ENCODE data around the gene SARDH. TPM values are rescaled to one million over a fixed set of nuclear protein-coding genes. Genes with fewer than 3 reads are reported as not detected.

Gene SARDH
- total RNA-seq, 2 experiments from 2014 or later: 5.5 to 5.6 TPM

GRCh38 chr9:133696071-133696472, 42.1 kb downstream of the SARDH start:
- DNase-seq (no peak), ATAC-seq (no peak)
- peaks cover 41% of the 10 kb centered on the region for H3K4me1 Mint-ChIP-seq (ENCODE audit: low read depth)
- POLR2A ChIA-PET: interaction anchor here (0.8 to 1.2 kb wide), 4 partner anchors 10 to 15 kb away, joined by 3 read pairs; no protein-coding TSS in a partner anchor
- TF ChIP-seq CTCF (IDR thresholded peaks at IDR 0.05): no peak
- intact Hi-C loops (cut with micrococcal nuclease): no loop called here
- CTCF ChIA-PET: interaction anchor here (1.2 kb wide), 1 partner anchor 11 kb away, joined by 3 read pairs; no protein-coding TSS in a partner anchor
- H3K36me3 Mint-ChIP-seq (ENCODE audit: low read depth): peaks cover 4% of the 10 kb centered on the region
- no peaks in the 10 kb centered on the region for H3K27me3 Mint-ChIP-seq
- H3K9me3 Mint-ChIP-seq: peaks cover 3% of the 10 kb centered on the region
- no peak overlapping the region for H3K4me3 Mint-ChIP-seq
- H3K27ac Mint-ChIP-seq: no peak overlapping the region

DNA sequence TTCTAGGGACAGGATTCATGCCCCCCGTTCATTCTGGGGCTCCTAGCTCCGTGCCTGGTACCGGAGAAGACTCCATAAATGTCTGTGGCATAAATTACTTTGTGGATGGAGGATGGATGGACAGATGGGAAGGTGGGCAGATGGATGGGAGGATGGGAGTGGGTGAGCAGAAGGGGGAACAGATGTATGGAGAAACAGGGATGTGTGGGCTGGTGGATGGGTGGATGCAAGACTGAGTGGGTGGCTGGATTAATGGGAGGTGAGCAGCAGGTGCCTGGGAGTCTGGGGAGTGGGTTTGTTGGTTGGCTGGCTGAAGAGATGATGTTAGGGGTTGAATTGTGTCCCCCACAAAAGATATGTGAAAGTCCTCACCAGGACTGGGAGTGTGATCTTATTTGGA, 43.5 kb downstream of the SARDH start:
- CTCF ChIA-PET: no interaction called here
- H3K27me3 Mint-ChIP-seq: no peaks in the 10 kb centered on the region
- DNase-seq (no peak), ATAC-seq (no peak)
- H3K9me3 Mint-ChIP-seq: peaks cover 2% of the 10 kb centered on the region
- TF ChIP-seq CTCF (IDR thresholded peaks at IDR 0.05): no peak
- intact Hi-C loops (cut with micrococcal nuclease): no loop called here
- POLR2A ChIA-PET: interaction anchor here (0.9 to 1.3 kb wide), 2 partner anchors 10 to 32 kb away, joined by 3 to 7 read pairs; no protein-coding TSS in a partner anchor
- no peak overlapping the region for H3K27ac Mint-ChIP-seq
- H3K4me1 Mint-ChIP-seq (ENCODE audit: low read depth): peaks cover 32% of the 10 kb centered on the region
- H3K4me3 Mint-ChIP-seq: no peak overlapping the region
- peaks cover 4% of the 10 kb centered on the region for H3K36me3 Mint-ChIP-seq (ENCODE audit: low read depth)

- Mint-ChIP-seq H3K36me3 (ENCODE audit: low read depth) (peaks cover 2% of the 10 kb centered on the region), H3K4me3 (no peak overlapping the region), H3K9me3 (no peaks in the 10 kb centered on the region), H3K27ac (no peak overlapping the region), H3K27me3 (no peaks in the 10 kb centered on the region), H3K4me1 (ENCODE audit: low read depth) (peaks cover 28% of the 10 kb centered on the region)
- ATAC-seq (no peak), DNase-seq (no peak)
- POLR2A ChIA-PET: interaction anchor here (1.3 to 3.7 kb wide), 3 partner anchors 8 to 27 kb away, joined by 3 to 27 read pairs (median 7); no protein-coding TSS in a partner anchor
- intact Hi-C loops (cut with micrococcal nuclease): no loop called here
- CTCF ChIA-PET: interaction anchor here (0.7 to 2.6 kb wide), 5 partner anchors 9 to 160 kb away, joined by 3 to 6 read pairs (median 3); no protein-coding TSS in a partner anchor
- no peak for TF ChIP-seq CTCF (IDR thresholded peaks at IDR 0.05)
Measured at GRCh38 chr9:133693703-133694529, 44.2 kb downstream of the SARDH start.

DNA sequence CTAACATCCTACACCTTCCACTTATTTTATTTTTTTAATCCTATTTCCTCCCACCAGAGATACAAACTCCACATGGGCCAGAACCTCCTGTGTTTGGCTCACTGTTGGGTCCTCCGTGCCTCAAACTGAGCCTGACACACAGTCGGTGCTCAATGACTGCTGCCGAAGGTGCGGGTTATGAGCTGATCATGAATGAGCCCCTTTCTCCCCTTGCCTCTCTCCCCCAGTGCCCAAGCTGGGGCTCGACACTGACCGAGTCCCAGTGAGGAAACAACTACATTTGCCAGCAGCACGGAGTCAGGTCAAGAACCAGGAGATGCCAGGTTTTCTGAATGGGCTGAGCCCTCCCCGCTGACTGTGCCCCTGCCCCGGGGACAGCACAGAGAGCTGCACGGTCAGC, 45.0 kb downstream of the SARDH start:
- DNase-seq (no peak), ATAC-seq (no peak)
- peaks cover 21% of the 10 kb centered on the region for H3K4me1 Mint-ChIP-seq (ENCODE audit: low read depth)
- TF ChIP-seq CTCF (IDR thresholded peaks at IDR 0.05): no peak
- intact Hi-C loops (cut with micrococcal nuclease): no loop called here
- no peaks in the 10 kb centered on the region for H3K36me3 Mint-ChIP-seq (ENCODE audit: low read depth)
- no peaks in the 10 kb centered on the region for H3K27me3 Mint-ChIP-seq
- no peak overlapping the region for H3K27ac Mint-ChIP-seq
- ChIA-PET POLR2A (interaction anchor here (1.3 to 3.7 kb wide), 2 partner anchors 9 to 27 kb away, joined by 3 to 27 read pairs; no protein-coding TSS in a partner anchor), CTCF (interaction anchor here (0.7 to 2.6 kb wide), 3 partner anchors 9 to 50 kb away, joined by 3 to 6 read pairs (median 3); no protein-coding TSS in a partner anchor)
- no peaks in the 10 kb centered on the region for H3K9me3 Mint-ChIP-seq
- no peak overlapping the region for H3K4me3 Mint-ChIP-seq

All from activated CD8-positive, alpha-beta T cell treated with anti-CD3 and anti-CD28 coated beads for 36 hours (primary cell).